PC-3 (cell line): ENCODE measurements around the gene ATF1. TPM values are rescaled to one million over a fixed set of nuclear protein-coding genes. Genes with fewer than 3 reads are reported as not detected.
A peak's percentile ranks its signal among the peaks of the same experiment; 100 is the strongest.

Experiments
- ATAC-seq: fragments of 200-7000 bp; cut with Tn5 transposase; 2 replicates; pipeline ENCODE4 v1.9.1; 2020; ENCODE audit warnings: mild to moderate bottlenecking, moderate library complexity
- BruUV-seq: library from RNA; stranded (reverse); fragments of 400-500 nt; replicated peaks from 2 replicates; lab custom pipeline; 2021; lab: Mats Ljungman, UMichigan
- CTCF ChIA-PET: fragments of 300-600 bp; sonication (Branson Sonifier 250); formaldehyde crosslinking; loops from one replicate; lab custom pipeline; 2022; ENCODE audit warnings: antibody characterized with exemption; lab: Charles Lee
- POLR2A ChIA-PET: fragments of 300-600 bp; sonication (Branson Sonifier 250); formaldehyde crosslinking; loops from one replicate; lab custom pipeline; 2022; ENCODE audit warnings: antibody characterized with exemption; ENCODE audit not compliant: unreplicated experiment; lab: Charles Lee
- DNase-seq: peaks from one replicate; pipeline ENCODE4 v3.0.0-alpha.2; 2015
- H2AFZ ChIP-seq: fragments of 300-600 bp; sonication (generic); 2 replicates; pipeline ENCODE4 v1.6.0; 2016; ENCODE audit warnings: antibody characterized with exemption, low read length
- H3F3A ChIP-seq: fragments of 300-600 bp; sonication (generic); one replicate; pipeline ENCODE4 v1.6.0; 2017; ENCODE audit warnings: antibody characterized with exemption, low read length, control low read depth, mild to moderate bottlenecking; ENCODE audit not compliant: unreplicated experiment
- H3K27ac ChIP-seq: fragments of 300-600 bp; sonication (generic); 2 replicates; pipeline ENCODE4 v1.5.1; 2016; ENCODE audit warnings: mild to moderate bottlenecking, low read length
- H3K27me3 ChIP-seq: fragments of 300-600 bp; sonication (generic); 2 replicates; pipeline ENCODE4 v1.6.1; 2016; ENCODE audit warnings: low read length, mixed read lengths
- H3K36me3 ChIP-seq: fragments of 300-600 bp; sonication (generic); 2 replicates; pipeline ENCODE4 v1.6.1; 2016; ENCODE audit warnings: low read depth, mixed run types, low read length, mixed read lengths
- H3K4me1 ChIP-seq: fragments of 300-600 bp; sonication (generic); 2 replicates; pipeline ENCODE4 v1.5.1; 2016; ENCODE audit warnings: low read length; ENCODE audit not compliant: insufficient read depth
- H3K4me2 ChIP-seq: fragments of 300-600 bp; sonication (generic); 2 replicates; pipeline ENCODE4 v1.6.0; 2016; ENCODE audit warnings: low read length
- H3K4me3 ChIP-seq: fragments of 300-600 bp; sonication (generic); 2 replicates; pipeline ENCODE4 v1.5.1; 2016; ENCODE audit warnings: mild to moderate bottlenecking, low read length, mixed read lengths
- H3K79me2 ChIP-seq: fragments of 300-600 bp; sonication (generic); 2 replicates; pipeline ENCODE4 v1.6.1; 2017; ENCODE audit warnings: low read length, mixed read lengths
- H3K9ac ChIP-seq: fragments of 300-600 bp; sonication (generic); 2 replicates; pipeline ENCODE4 v1.6.0; 2016; ENCODE audit warnings: mild to moderate bottlenecking, low read length
- H3K9me2 ChIP-seq: fragments of 300-600 bp; sonication (generic); replicated peaks from 2 replicates; pipeline ENCODE4 v1.6.1; 2016; ENCODE audit warnings: mixed run types, low read length, mixed read lengths
- H3K9me3 ChIP-seq: fragments of 300-600 bp; sonication (generic); 2 replicates; pipeline ENCODE4 v1.6.1; 2016; ENCODE audit warnings: low read length, mixed read lengths
- H4K20me1 ChIP-seq: fragments of 300-600 bp; sonication (generic); 2 replicates; pipeline ENCODE4 v1.6.1; 2016; ENCODE audit warnings: low read length, mixed read lengths
- CTCF ChIP-seq: fragments of 300-600 bp; sonication (generic); conservative IDR thresholded peaks from 2 replicates; pipeline ENCODE4 v1.5.1; 2017; ENCODE audit warnings: antibody characterized with exemption, low read depth, mild to moderate bottlenecking, low read length
- EZH2 ChIP-seq: fragments of 300-600 bp; sonication (generic); IDR thresholded peaks from one replicate; pipeline ENCODE4 v1.6.1; 2017; ENCODE audit warnings: antibody characterized with exemption, mild to moderate bottlenecking, low read length; ENCODE audit not compliant: unreplicated experiment
- EZH2phosphoT487 ChIP-seq: fragments of 300-600 bp; sonication (generic); IDR thresholded peaks from 2 replicates; pipeline ENCODE4 v1.6.1; 2018; ENCODE audit warnings: mild to moderate bottlenecking, antibody characterized with exemption, low read length, borderline replicate concordance
- intact Hi-C: fragments of 100-400 bp; cut with micrococcal nuclease; formaldehyde crosslinking; loops from 2 replicates; pipeline ENCODE4 v1.9.0; 2023
- total RNA-seq: library from RNA; depleted of rRNA; stranded (reverse); fragments of >200 nt; gene quantifications from 2 replicates; pipeline ENCODE4 v1.2.3, GENCODE V29; 2014

The ATF1 gene
- total RNA-seq, 1 experiment from 2014 or later, result 67.2 TPM

- 0 out of 2 replicates have a peak, but pooled peaks cover 5% of the 10 kb centered on the region for H3K4me1 ChIP-seq
- no peak overlapping the region for H3K27ac ChIP-seq
- H3K36me3 ChIP-seq, result no peaks in the 10 kb centered on the region
- H3K9ac ChIP-seq, result no peak overlapping the region
- no peak for DNase-seq
- H4K20me1 ChIP-seq, result no peaks in the 10 kb centered on the region
- peaks cover 58% of the 10 kb centered on the region for H3K79me2 ChIP-seq
- no peaks in the 10 kb centered on the region for H3F3A ChIP-seq
- H2AFZ ChIP-seq, result no peak overlapping the region
- no peaks in the 10 kb centered on the region for H3K9me2 ChIP-seq
- H3K27me3 ChIP-seq, result no peaks in the 10 kb centered on the region
- no peak overlapping the region for H3K4me2 ChIP-seq
- no TSS peak for BruUV-seq
- intact Hi-C loops, result no loop called here
- ChIA-PET POLR2A (interaction anchor here (0.6 to 0.7 kb wide), 2 partner anchors 145 to 171 kb away, joined by 3 to 20 read pairs; no protein-coding TSS in a partner anchor), CTCF (no interaction called here)
- ATAC-seq, result no peak
- H3K4me3 ChIP-seq, result no peak overlapping the region
- TF ChIP-seq CTCF, result no peak
- no peak for TF ChIP-seq EZH2phosphoT487
- H3K9me3 ChIP-seq, result no peaks in the 10 kb centered on the region
Measured at GRCh38 chr12:50780013-50780412, 16.1 kb downstream of the ATF1 start.

- intact Hi-C loops, result no loop called here
- H3K27ac ChIP-seq, result peak overlapping the region; percentile 20; the same call in 1 of the 2 replicates
- TF ChIP-seq CTCF (no peak), EZH2phosphoT487 (no peak), EZH2 (no peak)
Measured at GRCh38 chr12:50784501-50784900, 20.6 kb downstream of the ATF1 start.

GRCh38 chr12:50785406-50786001, 21.6 kb downstream of the ATF1 start:
- Histone ChIP-seq H3K9me2 (no peaks in the 10 kb centered on the region), H3K27ac (peak overlapping the region; percentile 97), H3F3A (peaks cover 7% of the 10 kb centered on the region), H3K27me3 (no peaks in the 10 kb centered on the region), H3K9me3 (no peaks in the 10 kb centered on the region), H3K36me3 (peaks cover 12% of the 10 kb centered on the region), H3K79me2 (peaks cover 46% of the 10 kb centered on the region), H3K9ac (peak overlapping the region; percentile 85), H3K4me2 (peak overlapping the region; percentile 72), H4K20me1 (no peaks in the 10 kb centered on the region), H3K4me3 (no peak overlapping the region), H2AFZ (no peak overlapping the region), H3K4me1 (peaks cover 41% of the 10 kb centered on the region)
- ChIA-PET CTCF (no interaction called here), POLR2A (no interaction called here)
- no peak for DNase-seq
- TF ChIP-seq CTCF (no peak), EZH2 (no peak), EZH2phosphoT487 (no peak)
- no peak for ATAC-seq
- intact Hi-C loops, result loop anchor here (2.0 kb wide), 1 partner anchor 21 kb away; the partner anchor contains the start of gene ATF1
- BruUV-seq, result no TSS peak

More at GRCh38 chr12:50784501-50784900, 20.6 kb downstream of the ATF1 start:
- ChIA-PET POLR2A (no interaction called here), CTCF (no interaction called here)
- Histone ChIP-seq H3K4me2 (no peak overlapping the region), H3K79me2 (peaks cover 44% of the 10 kb centered on the region), H3K9ac (no peak overlapping the region; the same call in 1 of the 2 replicates), H3K9me3 (no peaks in the 10 kb centered on the region), H3K36me3 (peaks cover 12% of the 10 kb centered on the region), H3F3A (peaks cover 7% of the 10 kb centered on the region), H3K27me3 (no peaks in the 10 kb centered on the region), H3K4me3 (no peak overlapping the region), H3K9me2 (no peaks in the 10 kb centered on the region), H4K20me1 (no peaks in the 10 kb centered on the region), H3K4me1 (peaks cover 41% of the 10 kb centered on the region), H2AFZ (no peak overlapping the region)
- ATAC-seq (no peak), DNase-seq (no peak)
- BruUV-seq, result no TSS peak
